Thymus (tissue), 11 donors: ENCODE data around the gene FUT4. TPM values are rescaled to one million over a fixed set of nuclear protein-coding genes. Genes with fewer than 3 reads are reported as not detected.

Source experiments
- DNase-seq, 9 donors: peaks; one replicate each; pipeline ENCODE4 v3.0.0-alpha.2; 2013; ENCODE audit warnings: low spot score in 9 of 9, low read depth in 6 of 9, missing footprints in 1 of 9
- H3K27ac ChIP-seq, 2 donors: one replicate each; pipeline ENCODE4 v1.5.1; 2013; ENCODE audit warnings: control low read depth in 1 of 2, low read depth in 1 of 2, low read length in 1 of 2, mild to moderate bottlenecking in 1 of 2, moderate library complexity in 1 of 2
- H3K27me3 ChIP-seq, 2 donors: one replicate each; pipeline ENCODE4 v1.5.1; 2013; ENCODE audit warnings: low read length in 1 of 2; ENCODE audit not compliant: control insufficient read depth in 2 of 2, insufficient read depth in 1 of 2
- H3K36me3 ChIP-seq, 2 donors: one replicate each; pipeline ENCODE4 v1.5.1; 2013; ENCODE audit warnings: low read length in 1 of 2, mild to moderate bottlenecking in 1 of 2, moderate library complexity in 1 of 2; ENCODE audit not compliant: control insufficient read depth in 2 of 2, insufficient read depth in 2 of 2
- H3K4me1 ChIP-seq, 2 donors: one replicate each; pipeline ENCODE4 v1.5.1; 2013; ENCODE audit warnings: low read length in 2 of 2; ENCODE audit not compliant: control insufficient read depth in 2 of 2, insufficient read depth in 2 of 2
- H3K4me3 ChIP-seq, 2 donors: one replicate each; pipeline ENCODE4 v1.5.1; 2013; ENCODE audit warnings: low read length in 2 of 2, control low read depth in 1 of 2, mild to moderate bottlenecking in 1 of 2
- H3K9me3 ChIP-seq, 2 donors: one replicate each; pipeline ENCODE4 v1.5.1; 2013; ENCODE audit warnings: low read length in 1 of 2, mild to moderate bottlenecking in 1 of 2; ENCODE audit not compliant: control insufficient read depth in 2 of 2, insufficient read depth in 1 of 2
- WGBS: extraction: QIAGEN DNeasy Blood & Tissue Kit; methylation state at CpG from one replicate; pipeline ENCODE4 v1.1.7; 2013; 5-methylcytosine and 5-hydroxymethylcytosine counted together
- polyA plus RNA-seq: library from polyadenylated mRNA; stranded (reverse); fragments of 200-250 nt; gene quantifications from one replicate; pipeline ENCODE4 v1.2.3, GENCODE V29; 2013
- total RNA-seq: library from RNA; stranded (reverse); fragments of 120-200 nt; gene quantifications from one replicate; pipeline ENCODE4 v1.2.4, GENCODE V29; 2013
- donor health status: healthy.

Gene FUT4
- total and polyA plus RNA-seq, 2 donors, result 4.3 to 5.0 TPM

- H3K4me3 ChIP-seq, result no peak overlapping the region
- no peaks in the 10 kb centered on the region for H3K36me3 ChIP-seq
- no peaks in the 10 kb centered on the region for H3K27me3 ChIP-seq
- DNase-seq, result no peak
- no peak overlapping the region for H3K27ac ChIP-seq
- no peaks in the 10 kb centered on the region for H3K9me3 ChIP-seq
- no peaks in the 10 kb centered on the region for H3K4me1 ChIP-seq
- 89% methylated on average over 1 of the region's 1 CpG for WGBS
These were observed 14.3 kb downstream of the FUT4 start for GRCh38 chr11:94557992-94558391.

GRCh38 chr11:94558468-94558867 is 14.7 kb downstream of the FUT4 start:
- no peak for DNase-seq
- no peaks in the 10 kb centered on the region for H3K36me3 ChIP-seq
- H3K9me3 ChIP-seq, result no peaks in the 10 kb centered on the region
- no peak overlapping the region for H3K4me3 ChIP-seq
- no peak overlapping the region for H3K27ac ChIP-seq
- no peaks in the 10 kb centered on the region for H3K4me1 ChIP-seq
- WGBS, result 100% methylated on average over 1 of the region's 1 CpG
- no peaks in the 10 kb centered on the region for H3K27me3 ChIP-seq

GRCh38 chr11:94558932-94559331 is 15.2 kb downstream of the FUT4 start:
- no peaks in the 10 kb centered on the region for H3K9me3 ChIP-seq
- H3K27ac ChIP-seq, result no peak overlapping the region
- no peaks in the 10 kb centered on the region for H3K27me3 ChIP-seq
- no peak for DNase-seq
- no peak overlapping the region for H3K4me3 ChIP-seq
- no peaks in the 10 kb centered on the region for H3K36me3 ChIP-seq
- no peaks in the 10 kb centered on the region for H3K4me1 ChIP-seq
- 98% methylated on average over 4 of the region's 4 CpGs for WGBS

GRCh38 chr11:94559361-94559760 is 15.6 kb downstream of the FUT4 start:
- H3K27me3 ChIP-seq, result no peaks in the 10 kb centered on the region
- 99% methylated on average over 2 of the region's 2 CpGs for WGBS
- H3K27ac ChIP-seq, result no peak overlapping the region

GRCh38 chr11:94560834-94561233 is 17.1 kb downstream of the FUT4 start:
- Histone ChIP-seq H3K27ac (no peak overlapping the region), H3K9me3 (no peaks in the 10 kb centered on the region), H3K4me3 (no peak overlapping the region), H3K27me3 (no peaks in the 10 kb centered on the region), H3K36me3 (no peaks in the 10 kb centered on the region), H3K4me1 (no peaks in the 10 kb centered on the region)
- WGBS, result 98% methylated on average over 3 of the region's 3 CpGs
- no peak for DNase-seq

More at GRCh38 chr11:94559361-94559760, 15.6 kb downstream of the FUT4 start:
- Histone ChIP-seq H3K4me1 (no peaks in the 10 kb centered on the region), H3K4me3 (no peak overlapping the region), H3K36me3 (no peaks in the 10 kb centered on the region), H3K9me3 (no peaks in the 10 kb centered on the region)
- DNase-seq, result no peak

- Histone ChIP-seq H3K27ac (no peak overlapping the region), H3K27me3 (no peaks in the 10 kb centered on the region), H3K36me3 (no peaks in the 10 kb centered on the region), H3K9me3 (no peaks in the 10 kb centered on the region), H3K4me3 (no peak overlapping the region), H3K4me1 (no peaks in the 10 kb centered on the region)
- 97% methylated on average over 4 of the region's 4 CpGs for WGBS
- DNase-seq, result no peak
These were observed 19.6 kb downstream of the FUT4 start for GRCh38 chr11:94563176-94563847.

- Histone ChIP-seq H3K27ac (no peak overlapping the region), H3K4me3 (no peak overlapping the region), H3K36me3 (no peaks in the 10 kb centered on the region), H3K27me3 (no peaks in the 10 kb centered on the region), H3K4me1 (no peaks in the 10 kb centered on the region), H3K9me3 (no peaks in the 10 kb centered on the region)
- 96% methylated on average over 8 of the region's 8 CpGs for WGBS
- DNase-seq, result no peak
These were observed 20.2 kb downstream of the FUT4 start for GRCh38 chr11:94563848-94564467.

- 95% methylated on average over 25 of the region's 25 CpGs for WGBS
- no peaks in the 10 kb centered on the region for H3K9me3 ChIP-seq
- no peaks in the 10 kb centered on the region for H3K27me3 ChIP-seq
- DNase-seq, result no peak
- no peak within 1 kb of the TSS for H3K4me3 ChIP-seq
- H3K4me1 ChIP-seq, result no peaks in the 10 kb centered on the region
- no peaks in the 10 kb centered on the region for H3K36me3 ChIP-seq
- no peak within 1 kb of the TSS for H3K27ac ChIP-seq
These were observed 23.5 kb downstream of the FUT4 start, which contains the start of gene PIWIL4 for GRCh38 chr11:94567181-94567670. TSS of gene PIWIL4 (plus strand) at chr11:94567368. CDS start at chr11:94567519, 151 bp downstream.

GRCh38 chr11:94568200-94568599 is 24.5 kb downstream of the FUT4 start:
- Histone ChIP-seq H3K36me3 (no peaks in the 10 kb centered on the region), H3K4me3 (no peak overlapping the region)

More at GRCh38 chr11:94568200-94568599, 24.5 kb downstream of the FUT4 start:
- no peaks in the 10 kb centered on the region for H3K4me1 ChIP-seq
- DNase-seq, result no peak
- 97% methylated on average over 5 of the region's 5 CpGs for WGBS
- no peaks in the 10 kb centered on the region for H3K9me3 ChIP-seq
- no peak overlapping the region for H3K27ac ChIP-seq
- H3K27me3 ChIP-seq, result no peaks in the 10 kb centered on the region
